OCI-LY1 (cell line): ENCODE results near the gene FAM117A.

Experiments
- H2AFZ ChIP-seq: fragments of 200-600 bp; sonication (generic), shearing (Covaris generic); 2 replicates; pipeline ENCODE4 v1.6.0; 2014; ENCODE audit warnings: antibody characterized with exemption, mild to moderate bottlenecking, low read length
- H3F3A ChIP-seq: fragments of 200-600 bp; sonication (generic), shearing (Covaris generic); 2 replicates; pipeline ENCODE4 v1.6.0; 2014; ENCODE audit warnings: mild to moderate bottlenecking, antibody characterized with exemption, low read length, moderate library complexity; ENCODE audit not compliant: insufficient read depth
- H3K27ac ChIP-seq: fragments of 200-600 bp; sonication (generic); 2 replicates; pipeline ENCODE4 v1.5.1; 2014; ENCODE audit warnings: low read length, mixed run types, mild to moderate bottlenecking, low read depth; ENCODE audit not compliant: poor library complexity, severe bottlenecking
- H3K27me3 ChIP-seq: fragments of 200-600 bp; sonication (generic); 2 replicates; pipeline ENCODE4 v1.6.0; 2014; ENCODE audit warnings: antibody characterized with exemption, mild to moderate bottlenecking, low read length, moderate library complexity; ENCODE audit not compliant: insufficient read depth
- H3K36me3 ChIP-seq: fragments of 200-600 bp; sonication (generic); 2 replicates; pipeline ENCODE4 v1.6.1; 2014; ENCODE audit warnings: mild to moderate bottlenecking, antibody characterized with exemption, low read length, moderate library complexity, mixed read lengths; ENCODE audit not compliant: insufficient read depth
- H3K4me1 ChIP-seq: fragments of 200-600 bp; sonication (generic); 2 replicates; pipeline ENCODE4 v1.5.1; 2014; ENCODE audit warnings: mild to moderate bottlenecking, low read length, moderate library complexity; ENCODE audit not compliant: insufficient read depth, severe bottlenecking
- H3K4me2 ChIP-seq: fragments of 200-600 bp; sonication (generic), shearing (Covaris generic); 2 replicates; pipeline ENCODE4 v1.6.1; 2014; ENCODE audit warnings: low read length
- H3K4me3 ChIP-seq: fragments of 200-600 bp; sonication (generic); 2 replicates; pipeline ENCODE4 v1.5.1; 2014; ENCODE audit warnings: low read length, low read depth, mild to moderate bottlenecking, mixed read lengths; ENCODE audit not compliant: poor library complexity, severe bottlenecking
- H3K79me2 ChIP-seq: fragments of 200-600 bp; shearing (Covaris generic); 2 replicates; pipeline ENCODE4 v1.6.1; 2016; ENCODE audit warnings: mixed run types, low read length, mixed read lengths; ENCODE audit not compliant: insufficient read depth
- H3K9ac ChIP-seq: fragments of 200-600 bp; sonication (generic), shearing (Covaris generic); 2 replicates; pipeline ENCODE4 v1.6.1; 2014; ENCODE audit warnings: mild to moderate bottlenecking, low read length, mixed read lengths
- H3K9me2 ChIP-seq: fragments of 200-600 bp; sonication (generic), shearing (Covaris generic); 2 replicates; pipeline ENCODE4 v1.6.1; 2014; ENCODE audit warnings: low read depth, mild to moderate bottlenecking, low read length, mixed read lengths
- H3K9me3 ChIP-seq: fragments of 200-600 bp; shearing (Covaris generic); 2 replicates; pipeline ENCODE4 v1.6.1; 2014; ENCODE audit warnings: low read length, mixed read lengths
- H4K20me1 ChIP-seq: fragments of 200-600 bp; sonication (generic), shearing (Covaris generic); 2 replicates; pipeline ENCODE4 v1.6.0; 2016; ENCODE audit warnings: mild to moderate bottlenecking, low read length; ENCODE audit not compliant: insufficient read depth
- EZH2 ChIP-seq: fragments of 200-600 bp; sonication (generic), shearing (Covaris generic); IDR thresholded peaks from 2 replicates; pipeline ENCODE4 v1.8.0; 2017; ENCODE audit warnings: borderline replicate concordance, mixed run types, mild to moderate bottlenecking, antibody characterized with exemption, low read length, moderate library complexity, mixed read lengths
- TF ChIP-seq, protein P1 (sequence below): fragments of 200-600 bp; sonication (generic), shearing (Covaris generic); IDR thresholded peaks from 2 replicates; pipeline ENCODE4 v1.5.1; 2017; ENCODE audit warnings: mild to moderate bottlenecking, antibody characterized with exemption, low read length, moderate library complexity, mixed read lengths

Gene FAM117A

DNA sequence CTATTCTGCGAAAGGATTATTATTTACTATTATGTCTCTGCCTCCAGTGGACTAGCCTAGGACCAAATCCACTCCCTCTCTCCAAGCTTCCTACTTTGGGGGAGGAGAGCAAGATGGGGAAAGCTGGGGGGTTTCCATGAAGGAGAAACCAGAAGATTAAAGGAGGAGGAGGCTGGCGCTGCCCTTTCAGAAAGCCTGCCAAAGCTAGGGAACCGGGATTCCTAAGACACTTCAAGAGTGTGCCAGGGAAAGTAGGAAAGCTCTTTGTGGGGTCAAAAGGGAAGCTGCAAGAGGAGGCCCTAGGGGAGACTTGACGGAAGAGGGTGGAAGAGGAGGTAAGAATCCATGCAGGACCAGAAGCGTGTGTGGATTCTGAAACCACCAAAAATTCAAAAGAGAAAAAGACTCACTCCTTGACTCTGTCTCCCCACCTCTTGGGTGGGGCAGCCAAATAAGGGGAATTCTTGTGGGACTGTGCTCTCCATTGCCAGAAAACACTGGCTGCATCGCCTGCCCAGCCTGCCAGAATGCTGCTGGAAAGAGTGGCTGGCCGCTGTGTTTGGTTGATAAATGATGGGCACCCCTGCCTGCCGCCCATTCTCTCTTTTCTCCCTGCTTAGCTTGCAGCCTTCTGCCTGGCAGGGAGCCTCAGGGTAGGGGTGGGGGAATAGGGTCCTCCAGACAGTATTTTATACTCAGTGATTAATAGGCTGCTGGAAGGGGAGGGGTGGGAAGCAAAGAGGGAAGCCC, 12.8 kb upstream of the FAM117A start:
- Histone ChIP-seq H3K4me2 (no peak overlapping the region), H3K9ac (no peak overlapping the region), H3K36me3 (no peaks in the 10 kb centered on the region), H3K4me1 (no peaks in the 10 kb centered on the region), H3K27me3 (no peaks in the 10 kb centered on the region), H3K4me3 (no peak overlapping the region), H3K27ac (no peak overlapping the region), H2AFZ (no peak overlapping the region), H3K79me2 (no peaks in the 10 kb centered on the region), H3K9me2 (no peaks in the 10 kb centered on the region), H4K20me1 (no peaks in the 10 kb centered on the region), H3F3A (no peaks in the 10 kb centered on the region), H3K9me3 (no peaks in the 10 kb centered on the region)
- TF ChIP-seq, protein P1, sequence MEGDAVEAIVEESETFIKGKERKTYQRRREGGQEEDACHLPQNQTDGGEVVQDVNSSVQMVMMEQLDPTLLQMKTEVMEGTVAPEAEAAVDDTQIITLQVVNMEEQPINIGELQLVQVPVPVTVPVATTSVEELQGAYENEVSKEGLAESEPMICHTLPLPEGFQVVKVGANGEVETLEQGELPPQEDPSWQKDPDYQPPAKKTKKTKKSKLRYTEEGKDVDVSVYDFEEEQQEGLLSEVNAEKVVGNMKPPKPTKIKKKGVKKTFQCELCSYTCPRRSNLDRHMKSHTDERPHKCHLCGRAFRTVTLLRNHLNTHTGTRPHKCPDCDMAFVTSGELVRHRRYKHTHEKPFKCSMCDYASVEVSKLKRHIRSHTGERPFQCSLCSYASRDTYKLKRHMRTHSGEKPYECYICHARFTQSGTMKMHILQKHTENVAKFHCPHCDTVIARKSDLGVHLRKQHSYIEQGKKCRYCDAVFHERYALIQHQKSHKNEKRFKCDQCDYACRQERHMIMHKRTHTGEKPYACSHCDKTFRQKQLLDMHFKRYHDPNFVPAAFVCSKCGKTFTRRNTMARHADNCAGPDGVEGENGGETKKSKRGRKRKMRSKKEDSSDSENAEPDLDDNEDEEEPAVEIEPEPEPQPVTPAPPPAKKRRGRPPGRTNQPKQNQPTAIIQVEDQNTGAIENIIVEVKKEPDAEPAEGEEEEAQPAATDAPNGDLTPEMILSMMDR = no peak
- TF ChIP-seq EZH2 = no peak

DNA sequence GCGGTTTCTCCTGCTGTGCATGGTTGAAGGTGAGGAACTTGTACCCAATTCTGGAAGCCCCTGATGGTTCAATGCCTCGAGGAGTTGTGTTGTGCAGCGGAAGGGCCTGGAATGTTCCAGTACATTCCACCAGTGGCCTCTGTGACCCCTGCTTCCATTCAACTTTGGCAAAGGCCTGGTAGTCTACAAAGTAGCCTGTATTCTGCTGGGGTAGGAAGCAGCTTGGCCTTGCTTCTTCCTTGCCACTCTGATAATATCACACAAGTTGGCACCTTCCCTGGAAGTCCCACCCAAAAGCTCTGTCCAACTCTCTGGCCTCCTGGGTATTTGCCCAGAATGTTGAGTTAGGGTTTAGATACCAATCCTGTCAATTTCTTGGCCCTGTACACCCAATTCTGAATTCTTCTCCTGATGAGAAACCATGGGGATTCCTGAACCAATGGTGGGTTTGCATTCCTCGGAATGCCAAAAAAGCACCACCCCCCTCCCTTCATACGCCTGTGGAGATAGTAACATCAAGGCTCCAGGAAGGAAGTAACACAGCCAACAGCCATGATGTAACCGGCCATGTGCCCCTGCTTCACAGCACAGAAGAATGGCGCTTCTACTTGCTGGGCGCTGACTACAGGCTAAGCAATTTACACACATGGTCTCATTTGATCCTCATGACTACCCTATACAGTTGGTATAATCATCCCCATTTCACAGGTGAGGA, 11.8 kb upstream of the FAM117A start:
- Histone ChIP-seq H3K4me3 (no peak overlapping the region), H3K79me2 (no peaks in the 10 kb centered on the region), H3K27me3 (no peaks in the 10 kb centered on the region), H3K9ac (no peak overlapping the region), H4K20me1 (no peaks in the 10 kb centered on the region), H3K9me3 (no peaks in the 10 kb centered on the region), H3K4me1 (no peaks in the 10 kb centered on the region), H2AFZ (no peak overlapping the region), H3K36me3 (no peaks in the 10 kb centered on the region), H3K4me2 (no peak overlapping the region), H3K9me2 (no peaks in the 10 kb centered on the region), H3K27ac (no peak overlapping the region), H3F3A (no peaks in the 10 kb centered on the region)
- TF ChIP-seq, protein P1 = no peak
- no peak for TF ChIP-seq EZH2

DNA sequence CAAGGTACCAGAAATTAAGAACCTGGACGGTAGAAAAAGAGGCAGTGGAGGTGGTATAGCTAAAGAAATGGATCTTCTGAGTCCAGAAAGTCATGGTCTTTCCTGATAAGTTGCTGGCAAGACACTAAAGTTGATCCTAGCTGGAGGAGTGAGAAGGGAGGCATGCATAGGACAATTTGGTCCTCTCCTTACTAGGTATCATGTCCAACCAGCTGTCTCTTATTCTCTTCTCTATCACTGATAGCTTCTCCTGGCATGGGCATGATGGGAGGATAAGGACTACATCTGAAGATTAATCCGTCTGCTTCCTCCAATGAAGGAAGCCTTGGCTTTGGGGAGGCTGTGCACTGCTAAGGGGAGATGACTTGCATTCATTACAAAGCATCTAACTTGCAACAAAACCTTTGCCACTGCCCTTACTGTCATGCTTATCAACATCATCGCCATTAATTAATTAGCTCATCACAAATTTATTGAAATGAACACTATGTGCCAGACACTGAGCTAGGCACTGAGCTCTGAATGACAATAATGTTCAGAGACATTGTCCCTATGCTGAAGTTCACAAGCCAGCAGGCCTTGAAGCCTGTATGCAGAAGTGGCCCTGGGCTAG, 3.1 kb upstream of the FAM117A start:
- H3K36me3 ChIP-seq = no peaks in the 10 kb centered on the region; the same call in 1 of the 2 replicates
- H3K9me3 ChIP-seq = peaks cover 6% of the 10 kb centered on the region
- H3K79me2 ChIP-seq = peaks cover 16% of the 10 kb centered on the region
- H3K4me1 ChIP-seq = peaks cover 14% of the 10 kb centered on the region
- TF ChIP-seq, protein P1 = no peak
- TF ChIP-seq EZH2 = no peak
- H4K20me1 ChIP-seq = no peaks in the 10 kb centered on the region
- H3K9ac ChIP-seq = no peak overlapping the region
- no peak overlapping the region for H2AFZ ChIP-seq
- H3K27ac ChIP-seq = no peak overlapping the region
- H3K9me2 ChIP-seq = no peaks in the 10 kb centered on the region
- no peaks in the 10 kb centered on the region; the same call in 1 of the 2 replicates for H3F3A ChIP-seq
- H3K4me3 ChIP-seq = no peak overlapping the region
- no peak overlapping the region for H3K4me2 ChIP-seq
- H3K27me3 ChIP-seq = no peaks in the 10 kb centered on the region
